HG03521 (cell line): Measurements from ENCODE around the gene RPAP2.
"Not testable (repeated sequence)": the region's sequence is repeated elsewhere in the genome, so short reads cannot be mapped to it uniquely, and the experiment has no call there.

Experiments used
- ATAC-seq: cut with Tn5 transposase; IDR thresholded peaks from one replicate; pipeline ENCODE4 v1.9.1; 2021; ENCODE audit warnings: mild to moderate bottlenecking, moderate library complexity; ENCODE audit not compliant: unreplicated experiment

RPAP2 gene

DNA sequence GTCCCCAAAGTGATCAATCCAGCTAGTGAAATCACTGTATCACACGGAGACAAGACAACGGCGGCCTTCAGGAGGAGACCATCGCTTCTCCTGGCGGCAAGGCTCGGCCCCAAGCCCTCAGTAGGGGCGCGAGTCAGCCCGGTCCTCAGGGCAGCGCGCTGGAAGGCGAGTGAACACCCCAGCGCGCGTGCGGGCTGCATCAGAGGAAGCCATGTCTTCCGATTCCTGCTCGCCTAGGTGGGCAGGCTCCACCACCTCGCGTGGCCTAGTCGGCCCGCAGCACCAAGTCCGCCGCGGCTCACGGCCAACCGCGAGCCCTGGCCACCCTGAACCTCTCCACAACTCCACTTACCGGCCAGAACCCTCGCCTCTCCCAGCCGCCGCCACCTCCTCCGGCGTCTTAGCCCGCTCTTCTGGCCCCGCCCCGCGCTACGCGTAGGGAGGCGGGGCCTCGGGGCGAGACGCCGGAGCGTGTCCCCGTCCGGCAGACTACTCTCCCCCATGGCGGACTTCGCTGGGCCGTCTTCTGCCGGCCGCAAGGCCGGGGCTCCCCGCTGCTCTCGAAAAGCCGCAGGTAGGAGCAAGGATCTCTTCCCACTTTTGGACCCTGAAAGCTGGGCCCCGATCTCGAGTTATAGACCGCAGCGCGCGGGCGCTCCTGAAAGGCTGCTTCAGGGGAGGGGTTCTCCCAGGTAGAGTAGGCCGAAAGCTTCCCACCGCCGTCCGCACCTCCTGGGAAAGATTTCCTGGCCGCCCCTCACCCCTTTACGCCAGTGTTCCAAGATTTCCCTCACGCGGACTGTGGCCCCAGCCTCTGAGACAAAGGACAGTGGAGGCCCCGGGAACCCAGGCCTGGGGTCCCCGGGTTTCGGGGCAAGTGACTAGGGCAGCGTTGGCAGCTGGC is at the start of gene RPAP2, which contains the start of gene GLMN:
TSS of gene RPAP2 (plus strand) at position 487 of the 904 bp plus-strand sequence. CDS start at position 502, 15 bp downstream.
TSS of gene GLMN (minus strand) at position 415 of the 904 bp plus-strand sequence. CDS start 988 bp downstream, outside the sequence.
- ATAC-seq: peak; percentile 97

- ATAC-seq: not testable (repeated sequence)
Measured at GRCh38 chr1:92254714-92255113, 44.1 kb upstream of the RPAP2 start.

DNA sequence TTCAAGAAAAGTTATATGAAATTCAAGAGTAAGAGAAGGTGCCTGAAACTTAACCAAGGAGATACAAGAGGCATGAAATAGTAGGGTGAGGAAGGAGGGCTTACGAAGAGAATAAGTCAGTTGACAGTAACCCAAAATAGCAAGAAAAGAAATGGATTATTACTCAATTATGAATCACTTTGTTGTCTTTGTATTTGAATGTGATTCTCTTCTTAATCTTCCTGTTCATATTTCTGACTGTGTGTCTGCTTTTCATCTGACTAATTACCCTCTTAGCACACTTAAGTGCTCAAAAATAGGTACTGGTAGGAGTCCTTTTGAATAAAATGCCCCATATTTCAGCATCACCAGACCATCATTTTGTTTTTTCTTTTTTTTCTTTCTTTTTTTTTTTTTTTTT is 39.5 kb upstream of the RPAP2 start:
- no peak for ATAC-seq

DNA sequence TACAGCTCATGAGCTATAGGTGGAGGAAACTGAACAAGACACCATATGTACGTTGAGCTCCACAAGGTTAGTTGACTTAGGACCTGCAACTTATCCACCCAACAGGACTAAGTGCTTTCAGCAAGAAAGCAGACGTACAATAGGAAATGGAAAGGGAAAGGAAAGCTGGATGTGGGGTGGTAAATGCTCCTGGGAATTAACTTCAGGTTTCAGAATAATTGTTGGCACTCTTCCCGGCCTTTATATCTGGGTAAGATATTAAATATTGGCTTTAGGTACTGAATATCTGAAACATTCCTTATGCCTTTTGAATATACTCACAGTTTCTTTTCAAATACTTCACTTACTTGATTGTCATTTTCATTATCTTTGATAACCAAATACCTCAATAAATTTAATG is 36.3 kb upstream of the RPAP2 start:
- ATAC-seq: no peak

- no peak for ATAC-seq
Measured at GRCh38 chr1:92273039-92273438, 25.8 kb upstream of the RPAP2 start.

DNA sequence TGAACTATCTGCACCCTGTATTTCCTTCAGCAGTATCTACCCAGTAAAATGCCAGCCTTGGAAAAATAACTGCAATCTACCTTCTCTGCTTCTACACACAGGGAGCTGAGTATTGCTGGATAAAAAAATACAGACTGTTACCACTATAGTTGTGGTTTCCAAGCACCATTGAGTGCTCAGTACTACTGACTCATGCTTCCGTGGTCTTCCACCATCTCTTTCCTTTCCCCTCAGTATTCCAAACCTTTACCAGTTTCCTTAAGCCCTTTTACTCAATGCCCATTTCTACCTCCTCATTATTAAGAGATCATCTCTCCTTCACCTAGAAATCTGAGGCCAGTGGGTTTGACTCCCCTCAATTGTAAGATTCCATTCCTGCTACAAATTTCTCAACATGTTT is 23.9 kb upstream of the RPAP2 start:
- no peak for ATAC-seq

DNA sequence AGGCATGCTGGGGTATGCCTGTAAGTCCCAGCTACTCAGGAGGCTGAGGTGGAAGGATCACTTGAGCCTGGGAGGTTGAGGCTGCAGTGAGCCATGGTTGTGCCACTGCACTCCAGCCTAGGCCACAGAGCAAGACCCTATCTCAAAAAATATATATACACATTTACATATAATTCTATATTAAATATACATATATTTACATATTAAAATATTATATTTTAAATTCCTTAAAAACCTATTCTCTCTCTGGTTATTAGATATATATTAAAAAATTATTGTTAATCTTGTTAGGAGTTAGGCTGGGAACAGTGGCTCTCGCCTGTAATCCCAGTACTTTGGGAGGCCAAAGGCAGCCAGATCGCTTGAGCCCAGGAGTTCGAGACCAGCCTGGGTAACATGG is 22.8 kb upstream of the RPAP2 start:
- ATAC-seq: no peak

DNA sequence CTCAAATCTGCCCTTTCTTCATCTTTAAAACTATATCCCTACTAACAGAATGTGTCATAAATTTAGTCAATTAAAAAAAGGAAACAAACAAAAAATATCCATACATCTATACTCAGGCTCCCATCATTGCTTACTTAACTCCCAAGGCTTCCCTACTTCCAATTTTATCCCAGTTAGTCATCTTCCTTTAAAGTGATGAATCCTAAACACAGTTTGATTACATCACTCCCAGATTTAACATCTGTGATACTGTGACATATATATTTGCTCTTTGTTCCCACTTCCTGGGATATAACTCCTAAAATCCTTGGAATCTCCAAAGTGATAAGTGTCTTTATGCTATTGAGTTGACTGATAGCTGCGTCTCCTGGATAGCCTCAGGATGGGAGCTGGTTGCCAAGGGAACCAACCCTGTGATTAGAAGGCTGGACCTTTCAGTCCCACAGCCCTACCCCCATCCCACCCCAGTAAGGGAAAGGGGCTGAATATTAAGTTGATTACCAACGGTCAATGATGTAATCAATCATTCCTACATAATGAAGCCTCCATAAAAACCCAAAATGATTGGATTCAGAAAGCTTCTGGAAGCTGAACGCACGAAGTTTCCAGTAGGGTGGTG is 21.6 kb upstream of the RPAP2 start:
- no peak for ATAC-seq

GRCh38 chr1:92279781-92280180 is 19.1 kb upstream of the RPAP2 start:
- not testable (repeated sequence) for ATAC-seq

DNA sequence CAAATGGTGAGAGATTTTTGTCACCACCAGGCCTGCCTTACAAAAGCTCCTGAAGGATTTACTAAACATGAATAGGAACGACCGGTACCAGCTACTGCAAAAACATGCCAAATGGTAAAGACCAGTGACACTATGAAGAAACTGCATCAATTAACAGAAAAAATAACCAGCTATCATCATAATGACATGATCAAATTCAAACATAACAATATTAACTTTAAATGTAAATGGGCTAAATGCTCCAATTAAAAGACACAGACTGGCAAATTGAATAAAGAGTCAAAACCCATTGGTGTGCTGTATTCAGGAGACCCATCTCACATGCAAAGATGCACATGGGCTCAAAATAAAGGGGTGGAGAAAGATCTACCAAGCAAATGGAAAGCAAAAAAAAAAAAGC is 17.4 kb upstream of the RPAP2 start:
- not testable (repeated sequence) for ATAC-seq

DNA sequence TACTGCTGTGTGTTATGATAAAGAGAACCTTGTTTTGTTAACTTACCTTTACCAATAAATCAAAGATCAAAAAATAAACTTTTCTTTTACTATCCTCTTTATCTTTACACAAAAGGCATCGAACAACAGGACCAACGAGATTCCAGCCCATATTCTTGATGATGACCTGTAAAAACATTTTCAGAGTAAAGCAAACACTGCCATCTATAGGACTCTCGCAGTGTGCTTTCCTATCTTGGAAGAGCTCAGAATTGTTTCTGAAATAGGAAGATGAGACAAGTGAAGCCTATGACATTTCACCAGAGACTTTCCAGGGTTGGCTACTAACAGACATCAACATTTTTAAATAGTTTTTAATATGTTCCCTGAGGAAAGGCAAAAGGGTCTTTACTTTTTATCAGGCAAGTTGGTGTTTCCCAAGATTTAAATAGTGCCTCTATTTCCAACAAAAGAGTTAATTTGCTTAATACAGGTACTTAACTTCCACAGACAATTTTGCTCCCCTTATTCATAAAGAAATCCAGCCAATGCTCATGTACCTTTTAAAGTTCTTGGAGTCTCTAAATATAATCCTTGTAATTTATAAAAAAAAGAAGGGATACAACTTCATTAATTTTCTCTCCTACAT is 7.4 kb upstream of the RPAP2 start:
- ATAC-seq: no peak

- peak; percentile 1 for ATAC-seq
Measured at GRCh38 chr1:92298213-92298572, 666 bp upstream of the RPAP2 start.

GRCh38 chr1:92299477-92300150 is 755 bp downstream of the RPAP2 start:
- no peak for ATAC-seq

GRCh38 chr1:92301021-92301420 is 2.2 kb downstream of the RPAP2 start:
- no peak for ATAC-seq

DNA sequence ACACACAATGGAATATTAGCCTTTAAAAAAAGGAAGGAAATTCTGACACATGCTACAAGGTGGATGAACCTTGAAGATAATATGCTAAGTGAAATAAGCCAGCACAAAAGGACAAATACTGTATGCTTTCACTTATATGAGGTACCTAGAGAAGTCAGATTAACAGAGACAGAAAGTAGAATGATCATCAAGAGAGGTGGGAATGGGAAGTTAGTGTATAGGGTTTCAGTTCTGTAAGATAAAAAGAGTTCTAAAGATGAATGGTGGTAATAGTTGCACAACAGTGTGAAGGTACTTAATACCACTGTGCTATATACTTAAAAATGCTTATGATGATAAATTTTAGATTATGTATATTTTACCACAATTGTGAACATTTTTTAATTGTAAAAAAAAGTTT is 7.2 kb downstream of the RPAP2 start:
- ATAC-seq: no peak

GRCh38 chr1:92307980-92308379 is 9.1 kb downstream of the RPAP2 start:
- no peak for ATAC-seq

GRCh38 chr1:92310185-92310597 is 11.3 kb downstream of the RPAP2 start:
- no peak for ATAC-seq

DNA sequence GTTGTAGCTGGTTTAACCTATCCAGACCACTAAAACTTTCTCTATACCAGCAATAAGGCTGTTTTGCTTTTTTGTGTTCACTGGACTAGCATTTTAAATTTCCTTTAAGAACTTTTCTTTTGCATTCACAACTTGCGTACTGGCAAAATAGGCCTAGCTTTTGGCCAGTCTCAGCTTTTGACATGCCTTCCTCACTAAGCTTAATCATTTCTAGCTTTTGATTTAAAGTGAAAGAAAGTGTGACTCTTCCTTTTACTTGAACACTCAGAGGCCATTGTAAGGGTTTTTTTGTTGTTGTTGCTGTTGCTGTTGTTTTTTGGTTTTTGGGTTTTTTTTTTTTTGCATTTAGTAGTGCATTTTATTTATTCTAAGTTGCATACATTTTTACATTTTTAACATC is 15.2 kb downstream of the RPAP2 start:
- no peak for ATAC-seq

GRCh38 chr1:92315766-92316599 is 17.1 kb downstream of the RPAP2 start:
- no peak for ATAC-seq

- no peak for ATAC-seq
Measured at GRCh38 chr1:92317836-92318493, 19.1 kb downstream of the RPAP2 start.
